MCF 10A (cell line): ENCODE data around the gene RNF213. TPM values are rescaled to one million over a fixed set of nuclear protein-coding genes. Genes with fewer than 3 reads are reported as not detected.

Experiments used
- BruUV-seq: library from RNA; stranded (reverse); fragments of 400-500 nt; replicated peaks from 2 replicates; lab custom pipeline; 2021; lab: Mats Ljungman, UMichigan
- CTCF ChIA-PET: fragments of 300-600 bp; sonication (Branson Sonifier 250); formaldehyde crosslinking; extraction: SDS; loops from one replicate; lab custom pipeline; 2021; ENCODE audit warnings: antibody characterized with exemption, inconsistent platforms; lab: Yijun Ruan, JAX
- POLR2A ChIA-PET: fragments of 300-600, 350-650 bp; sonication (Branson Sonifier 250); formaldehyde crosslinking; extraction: SDS; loops from one replicate; lab custom pipeline; 2020; ENCODE audit warnings: antibody characterized with exemption, inconsistent platforms; lab: Yijun Ruan, JAX
- DNase-seq: peaks from one replicate; pipeline ENCODE4 v3.0.0-alpha.2; 2018; ENCODE audit not compliant: unreplicated experiment
- H3K27ac Mint-ChIP-seq: one replicate; pipeline ENCODE4 v1.8.0; 2022; ENCODE audit warnings: mild to moderate bottlenecking, low read depth, mixed read lengths; ENCODE audit not compliant: unreplicated experiment
- H3K27me3 Mint-ChIP-seq: one replicate; pipeline ENCODE4 v1.8.0; 2022; ENCODE audit warnings: mixed read lengths; ENCODE audit not compliant: insufficient read depth, unreplicated experiment
- H3K36me3 Mint-ChIP-seq: one replicate; pipeline ENCODE4 v1.8.0; 2022; ENCODE audit warnings: mild to moderate bottlenecking, moderate library complexity, mixed read lengths; ENCODE audit not compliant: insufficient read depth, unreplicated experiment
- H3K4me1 Mint-ChIP-seq: one replicate; pipeline ENCODE4 v1.8.0; 2022; ENCODE audit warnings: mixed read lengths; ENCODE audit not compliant: insufficient read depth, unreplicated experiment
- H3K4me3 Mint-ChIP-seq: one replicate; pipeline ENCODE4 v1.8.0; 2022; ENCODE audit warnings: mild to moderate bottlenecking, moderate library complexity, mixed read lengths; ENCODE audit not compliant: unreplicated experiment
- H3K9me3 Mint-ChIP-seq: one replicate; pipeline ENCODE4 v1.8.0; 2022; ENCODE audit warnings: mixed read lengths; ENCODE audit not compliant: unreplicated experiment
- intact Hi-C: fragments of 100-400 bp; cut with micrococcal nuclease; formaldehyde crosslinking; loops from 2 replicates; pipeline ENCODE4 v1.14.1; 2022
- total RNA-seq: library from RNA; stranded (reverse); gene quantifications from 2 replicates; pipeline ENCODE4 v1.2.3, GENCODE V29; 2022
- TF ChIP-seq, protein P1 (sequence below): fragments of 200-600 bp; IDR thresholded peaks from one replicate; pipeline ENCODE4 v1.8.0; 2022; ENCODE audit warnings: antibody characterized with exemption, mild to moderate bottlenecking; ENCODE audit not compliant: unreplicated experiment

RNF213 gene
- total RNA-seq, 1 experiment from 2014 or later = 50.5 TPM

DNA sequence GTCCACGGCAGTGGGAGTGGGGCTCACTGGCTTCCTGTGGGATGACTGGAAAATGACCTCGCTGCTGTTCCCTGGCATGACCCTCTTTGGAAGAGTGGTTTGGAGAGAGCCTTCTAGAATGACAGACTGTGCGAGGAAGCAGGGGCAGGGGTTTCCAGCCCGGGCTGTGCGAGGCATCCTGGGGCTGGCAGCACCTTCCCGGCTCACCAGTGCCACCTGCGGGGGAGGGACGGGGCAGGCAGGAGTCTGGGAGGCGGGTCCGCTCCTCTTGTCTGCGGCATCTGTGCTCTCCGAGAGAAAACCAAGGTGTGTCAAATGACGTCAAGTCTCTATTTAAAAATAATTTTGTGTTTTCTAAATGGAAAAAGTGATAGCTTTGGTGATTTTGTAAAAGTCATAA is 7.8 kb upstream of the RNF213 start:
- Mint-ChIP-seq H3K27me3 (no peaks in the 10 kb centered on the region), H3K4me3 (no peak overlapping the region), H3K4me1 (peaks cover 17% of the 10 kb centered on the region), H3K27ac (no peak overlapping the region), H3K9me3 (no peaks in the 10 kb centered on the region), H3K36me3 (no peaks in the 10 kb centered on the region)
- DNase-seq = peak; percentile 80
- TF ChIP-seq, protein P1, sequence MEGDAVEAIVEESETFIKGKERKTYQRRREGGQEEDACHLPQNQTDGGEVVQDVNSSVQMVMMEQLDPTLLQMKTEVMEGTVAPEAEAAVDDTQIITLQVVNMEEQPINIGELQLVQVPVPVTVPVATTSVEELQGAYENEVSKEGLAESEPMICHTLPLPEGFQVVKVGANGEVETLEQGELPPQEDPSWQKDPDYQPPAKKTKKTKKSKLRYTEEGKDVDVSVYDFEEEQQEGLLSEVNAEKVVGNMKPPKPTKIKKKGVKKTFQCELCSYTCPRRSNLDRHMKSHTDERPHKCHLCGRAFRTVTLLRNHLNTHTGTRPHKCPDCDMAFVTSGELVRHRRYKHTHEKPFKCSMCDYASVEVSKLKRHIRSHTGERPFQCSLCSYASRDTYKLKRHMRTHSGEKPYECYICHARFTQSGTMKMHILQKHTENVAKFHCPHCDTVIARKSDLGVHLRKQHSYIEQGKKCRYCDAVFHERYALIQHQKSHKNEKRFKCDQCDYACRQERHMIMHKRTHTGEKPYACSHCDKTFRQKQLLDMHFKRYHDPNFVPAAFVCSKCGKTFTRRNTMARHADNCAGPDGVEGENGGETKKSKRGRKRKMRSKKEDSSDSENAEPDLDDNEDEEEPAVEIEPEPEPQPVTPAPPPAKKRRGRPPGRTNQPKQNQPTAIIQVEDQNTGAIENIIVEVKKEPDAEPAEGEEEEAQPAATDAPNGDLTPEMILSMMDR = peak; percentile 78
- ChIA-PET POLR2A (interaction anchor here (0.6 to 1.2 kb wide), 2 partner anchors 152 to 334 kb away, joined by 3 to 5 read pairs; partner anchors contain the start of gene GAA), CTCF (interaction anchor here (1.0 to 1.8 kb wide), 5 partner anchors 27 to 245 kb away, joined by 3 to 5 read pairs (median 4); no protein-coding TSS in a partner anchor)
- no TSS peak for BruUV-seq
- intact Hi-C loops = loop anchor here (1.0 to 5.0 kb wide), 5 partner anchors 57 to 244 kb away; partner anchors contain the start of genes EIF4A3 and GAA

- ChIA-PET CTCF (interaction anchor here (0.8 to 1.8 kb wide), 5 partner anchors 26 to 235 kb away, joined by 3 to 5 read pairs (median 4); no protein-coding TSS in a partner anchor), POLR2A (interaction anchor here (0.6 to 4.2 kb wide), 5 partner anchors 14 to 91 kb away, joined by 3 to 21 read pairs (median 3); partner anchors contain the start of genes SGSH and SLC26A11)
- Mint-ChIP-seq H3K4me1 (peaks cover 17% of the 10 kb centered on the region), H3K27me3 (no peaks in the 10 kb centered on the region), H3K9me3 (no peaks in the 10 kb centered on the region), H3K36me3 (no peaks in the 10 kb centered on the region), H3K4me3 (peak overlapping the region; percentile 60), H3K27ac (peak overlapping the region; percentile 95)
- BruUV-seq = no TSS peak
- no peak for DNase-seq
- TF ChIP-seq, protein P1 = no peak
- intact Hi-C loops = loop anchor here (1.0 to 5.0 kb wide), 5 partner anchors 58 to 245 kb away; partner anchors contain the start of genes EIF4A3 and GAA
These were observed 6.8 kb upstream of the RNF213 start for GRCh38 chr17:80253631-80254395.

DNA sequence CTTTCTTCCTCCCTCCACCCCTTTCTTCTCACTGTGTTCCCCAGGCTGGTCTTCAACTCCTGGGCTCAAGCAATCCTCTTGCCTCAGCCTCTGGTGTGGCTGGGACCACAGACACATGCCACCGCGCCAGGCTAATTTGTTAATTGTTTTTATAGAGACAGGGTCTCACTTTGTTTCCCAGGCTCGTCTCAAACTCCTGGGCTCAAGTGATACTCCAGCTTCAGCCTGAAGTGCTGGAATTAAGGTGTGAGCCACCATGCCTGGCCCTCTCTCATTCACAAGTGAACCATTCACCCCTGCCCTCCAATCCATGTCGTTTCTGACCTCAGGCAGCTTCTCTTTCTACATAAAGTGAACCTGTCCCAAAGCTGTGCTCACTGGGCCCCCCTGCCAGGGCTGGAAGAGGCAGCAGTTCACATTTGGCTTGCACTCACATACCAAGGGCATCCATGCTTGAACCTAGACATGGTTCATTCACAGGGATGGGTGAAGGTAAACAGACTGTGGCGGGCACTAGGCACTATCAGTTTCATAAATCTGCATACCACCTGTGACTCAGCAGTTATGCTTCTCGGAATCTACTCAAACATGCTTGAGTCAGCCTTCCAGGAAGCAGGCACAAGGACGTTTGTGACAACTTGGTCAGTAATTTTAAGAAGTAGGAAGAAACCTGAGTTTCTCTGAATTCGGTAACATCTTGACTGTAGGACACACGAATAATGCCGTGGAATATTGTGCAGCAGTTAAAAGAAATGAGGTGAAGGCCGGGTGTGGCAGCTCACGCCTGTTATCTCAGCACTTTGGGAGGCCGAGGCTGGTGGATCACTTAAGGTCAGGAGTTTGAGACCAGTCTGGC is 6.0 kb upstream of the RNF213 start:
- intact Hi-C loops = loop anchor here (5.0 kb wide), 2 partner anchors 107 to 172 kb away; partner anchors contain the start of gene EIF4A3
- ChIA-PET CTCF (interaction anchor here (0.8 to 1.8 kb wide), 3 partner anchors 13 to 247 kb away, joined by 4 read pairs; no protein-coding TSS in a partner anchor), POLR2A (interaction anchor here (0.6 to 4.2 kb wide), 8 partner anchors 12 to 200 kb away, joined by 3 to 21 read pairs (median 3); partner anchors contain the start of genes SGSH and SLC26A11)
- TSS peak; percentile 67 for BruUV-seq
- Mint-ChIP-seq H3K36me3 (no peaks in the 10 kb centered on the region), H3K9me3 (no peaks in the 10 kb centered on the region), H3K27me3 (no peaks in the 10 kb centered on the region), H3K27ac (peak overlapping the region; percentile 95), H3K4me1 (peaks cover 17% of the 10 kb centered on the region), H3K4me3 (peak overlapping the region; percentile 60)
- DNase-seq = peak; percentile 92
- TF ChIP-seq, protein P1 = no peak
